Spleen (tissue), 11 donors: ENCODE measurements around the gene ADAM10. TPM values are rescaled to one million over a fixed set of nuclear protein-coding genes. Genes with fewer than 3 reads are reported as not detected.
A peak's percentile ranks its signal among the peaks of the same experiment; 100 is the strongest.

Experiments used
- DNase-seq: peaks from one replicate; pipeline ENCODE4 v3.0.0-alpha.2; 2020
- H3K27ac ChIP-seq, 8 donors: fragments of 200-600 bp; sonication (generic) in 7 of 8; 1 replicate in 4 of 8; 2 replicates in 4 of 8; pipeline versions ENCODE4 v1.5.0 to v1.8.0; 2016 to 2021; ENCODE audit warnings: inconsistent platforms in 4 of 8, mild to moderate bottlenecking in 4 of 8, moderate library complexity in 1 of 8
- H3K27me3 ChIP-seq, 7 donors: fragments of 200-600 bp; sonication (generic) in 6 of 7; replicated peaks in 1 of 7; 1 replicate in 4 of 7; 2 replicates in 3 of 7; pipeline versions ENCODE4 v1.5.0 to v1.8.0; 2016 to 2021; ENCODE audit warnings: inconsistent platforms in 3 of 7, mild to moderate bottlenecking in 1 of 7
- H3K36me3 ChIP-seq, 6 donors: fragments of 200-600 bp; sonication (generic) in 5 of 6; 1 replicate in 4 of 6; 2 replicates in 2 of 6; pipeline versions ENCODE4 v1.5.0 to v1.8.0; 2016 to 2021; ENCODE audit warnings: inconsistent platforms in 2 of 6
- H3K4me1 ChIP-seq, 6 donors: fragments of 200-600 bp; sonication (generic) in 5 of 6; 1 replicate in 3 of 6; 2 replicates in 3 of 6; pipeline versions ENCODE4 v1.5.0 to v1.8.0; 2016 to 2021; ENCODE audit warnings: inconsistent platforms in 3 of 6
- H3K4me3 ChIP-seq, 8 donors: fragments of 200-600 bp; sonication (generic) in 7 of 8; 1 replicate in 4 of 8; 2 replicates in 4 of 8; pipeline versions ENCODE4 v1.5.0 to v1.8.0; 2016 to 2021; ENCODE audit warnings: inconsistent platforms in 4 of 8, mild to moderate bottlenecking in 4 of 8, moderate library complexity in 2 of 8
- H3K9me3 ChIP-seq, 8 donors: fragments of 200-600 bp; sonication (generic) in 7 of 8; 1 replicate in 4 of 8; 2 replicates in 4 of 8; pipeline versions ENCODE4 v1.5.0 to v1.8.0; 2016 to 2021; ENCODE audit warnings: inconsistent platforms in 4 of 8
- POLR2A ChIP-seq, 3 donors: fragments of 450-650 bp; IDR thresholded peaks; one replicate each; pipeline ENCODE4 v1.5.1; 2017; ENCODE audit warnings: antibody characterized with exemption in 3 of 3, mild to moderate bottlenecking in 1 of 3
- POLR2AphosphoS5 ChIP-seq, 3 donors: sonication (generic); formaldehyde crosslinking; IDR thresholded peaks; one replicate each; pipeline ENCODE4 v1.5.1; 2017; ENCODE audit warnings: antibody characterized with exemption in 3 of 3
- WGBS, 5 donors: extraction: QIAGEN DNeasy Blood & Tissue Kit in 3 of 5; methylation state at CpG; one replicate each; pipeline versions ENCODE4 v1.1.5 to v1.1.7; 2013 to 2018; 5-methylcytosine and 5-hydroxymethylcytosine counted together
- intact Hi-C: fragments of 100-400 bp; cut with DNase I; formaldehyde crosslinking; loops from one replicate; pipeline ENCODE4 v1.15.0; 2023; ENCODE audit warnings: low total_unique reads
- polyA plus RNA-seq, 3 donors: library from polyadenylated mRNA; stranded (reverse); fragments of 200-250 nt; gene quantifications; one replicate each; pipeline ENCODE4 v1.2.1, GENCODE V29; 2013
- total RNA-seq, 7 donors: library from RNA; depleted of rRNA in 3 of 7; stranded (reverse); fragments of >200 nt in 3 of 7; fragmentation: NEBNext Ultra II Directional in 4 of 7; extraction: Animal tissue kit (Norgen Biotek cat#: 25700) in 4 of 7; gene quantifications; one replicate each; pipeline versions ENCODE4 v1.1.0 to v1.2.1, GENCODE V29; 2016 to 2021
- TF ChIP-seq, protein P1 (sequence below), 11 experiments: fragments of 200-600 bp in 7 of 11; fragments of 450-650 bp in 4 of 11; sonication (generic) in 4 of 11; IDR thresholded peaks in 8 of 11; conservative IDR thresholded peaks in 3 of 11; 1 replicate in 7 of 11; 2 replicates in 4 of 11; pipeline versions ENCODE4 v1.4.0 to v1.8.0; 2016 to 2021; ENCODE audit warnings: antibody characterized with exemption in 11 of 11, inconsistent platforms in 4 of 11, mild to moderate bottlenecking in 1 of 11
- donor health status: healthy with polysubstance abuse.
- donor health status: DM: no; HTN: no; CAD: no; lungs with moderate emphysema.
- donor health status: DM: no; HTN: no; CAD: no.
- donor health status: Bipolar disorder and iron deficiency.
- donor health status: healthy.
- donor health status: DM: no; HTN: no; CAD: no.
- donor health status: DM: yes; HTN: yes; CAD: no.

ADAM10 gene
- total and polyA plus RNA-seq, 10 donors, result 7.6 to 205 (median 123) TPM

DNA sequence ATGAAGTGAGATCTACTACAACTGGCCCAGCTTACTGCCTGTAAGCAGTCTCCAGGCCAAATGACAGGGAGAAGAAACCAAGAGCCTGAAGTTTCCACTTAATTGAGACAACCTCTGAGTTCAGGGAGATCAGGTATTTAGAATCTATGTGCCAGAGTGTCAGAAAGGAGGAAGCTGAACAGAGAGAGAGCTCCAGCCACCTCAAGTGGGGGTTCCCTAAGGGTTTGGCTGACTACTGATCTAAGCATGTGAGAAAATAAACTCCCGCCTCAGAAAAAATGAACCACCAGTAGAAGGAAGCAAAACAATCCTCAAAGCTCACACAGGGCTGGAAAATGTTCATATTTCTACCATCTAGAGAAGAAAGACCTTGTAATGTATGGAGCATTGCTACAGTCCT, 25.0 kb downstream of the ADAM10 start:
- Histone ChIP-seq H3K4me3 (no peak overlapping the region), H3K36me3 (peaks cover 0 to 4% (median 0%) of the 10 kb centered on the region in 6 donors), H3K27me3 (no peaks in the 10 kb centered on the region), H3K27ac (peak overlapping the region; percentile 26 to 68 (median 54)), H3K4me1 (peaks cover 21 to 99% (median 65%) of the 10 kb centered on the region in 6 donors), H3K9me3 (no peaks in the 10 kb centered on the region)
- DNase-seq, result no peak
- intact Hi-C loops, result no loop called here
- no peak for TF ChIP-seq POLR2A (IDR thresholded peaks at IDR 0.05)
- no peak for TF ChIP-seq POLR2AphosphoS5 (IDR thresholded peaks at IDR 0.05)
- TF ChIP-seq, protein P1, sequence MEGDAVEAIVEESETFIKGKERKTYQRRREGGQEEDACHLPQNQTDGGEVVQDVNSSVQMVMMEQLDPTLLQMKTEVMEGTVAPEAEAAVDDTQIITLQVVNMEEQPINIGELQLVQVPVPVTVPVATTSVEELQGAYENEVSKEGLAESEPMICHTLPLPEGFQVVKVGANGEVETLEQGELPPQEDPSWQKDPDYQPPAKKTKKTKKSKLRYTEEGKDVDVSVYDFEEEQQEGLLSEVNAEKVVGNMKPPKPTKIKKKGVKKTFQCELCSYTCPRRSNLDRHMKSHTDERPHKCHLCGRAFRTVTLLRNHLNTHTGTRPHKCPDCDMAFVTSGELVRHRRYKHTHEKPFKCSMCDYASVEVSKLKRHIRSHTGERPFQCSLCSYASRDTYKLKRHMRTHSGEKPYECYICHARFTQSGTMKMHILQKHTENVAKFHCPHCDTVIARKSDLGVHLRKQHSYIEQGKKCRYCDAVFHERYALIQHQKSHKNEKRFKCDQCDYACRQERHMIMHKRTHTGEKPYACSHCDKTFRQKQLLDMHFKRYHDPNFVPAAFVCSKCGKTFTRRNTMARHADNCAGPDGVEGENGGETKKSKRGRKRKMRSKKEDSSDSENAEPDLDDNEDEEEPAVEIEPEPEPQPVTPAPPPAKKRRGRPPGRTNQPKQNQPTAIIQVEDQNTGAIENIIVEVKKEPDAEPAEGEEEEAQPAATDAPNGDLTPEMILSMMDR (IDR thresholded peaks at IDR 0.05 in 8 of 11, conservative IDR thresholded peaks at IDR 0.05 in 3 of 11), result no peak
- 31 to 52% (median 37%) methylated on average over 1 of the region's 1 CpG for WGBS, 5 donors

DNA sequence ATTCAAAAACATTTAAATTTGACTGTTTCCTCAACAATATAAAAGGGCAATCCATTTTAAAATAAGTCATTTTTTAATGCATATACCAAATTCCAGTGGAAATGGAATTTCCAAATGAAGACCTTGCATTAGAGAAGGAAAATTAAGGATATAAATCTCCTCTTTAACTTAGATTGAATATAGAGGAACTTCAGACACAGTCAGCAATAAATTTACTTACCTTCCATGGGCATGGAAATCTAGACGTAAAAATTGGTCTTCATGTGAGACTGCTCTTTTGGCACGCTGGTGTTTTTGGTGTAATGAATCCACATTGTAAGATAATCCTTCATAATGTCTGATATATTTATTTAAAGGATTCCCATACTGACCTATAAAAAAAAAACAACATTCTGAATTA, 32.1 kb downstream of the ADAM10 start:
- Histone ChIP-seq H3K27me3 (no peaks in the 10 kb centered on the region), H3K27ac (no peak overlapping the region), H3K36me3 (peaks cover 0 to 43% (median 7%) of the 10 kb centered on the region in 6 donors), H3K9me3 (no peaks in the 10 kb centered on the region), H3K4me3 (no peak overlapping the region), H3K4me1 (peaks cover 4 to 63% (median 24%) of the 10 kb centered on the region in 6 donors)
- WGBS, 5 donors, result 94 to 100% (median 98%) methylated on average over 2 of the region's 2 CpGs
- no peak for DNase-seq
- intact Hi-C loops, result no loop called here
- TF ChIP-seq POLR2A (IDR thresholded peaks at IDR 0.05) (no peak), POLR2AphosphoS5 (IDR thresholded peaks at IDR 0.05) (no peak)
- TF ChIP-seq, protein P1 (IDR thresholded peaks at IDR 0.05 in 8 of 11, conservative IDR thresholded peaks at IDR 0.05 in 3 of 11), result no peak

DNA sequence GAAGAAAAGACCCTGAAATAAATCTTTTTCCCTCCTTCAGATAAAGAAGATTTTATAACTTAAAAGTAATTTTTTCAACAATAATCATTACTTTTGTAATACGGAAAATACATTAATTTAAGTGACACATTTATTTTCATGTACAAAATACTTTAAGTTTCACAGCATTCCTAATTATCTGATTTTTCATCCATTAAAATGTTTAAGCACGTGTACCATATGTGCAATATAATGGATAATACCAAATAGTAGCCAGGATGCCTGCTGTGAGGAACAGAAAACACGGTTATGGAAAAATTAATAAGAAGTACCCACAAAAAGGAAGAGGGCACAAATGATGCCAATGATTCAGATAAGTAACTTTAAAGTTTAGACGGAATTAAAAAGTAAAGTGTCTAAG, 33.5 kb downstream of the ADAM10 start:
- peaks cover 0 to 49% (median 7%) of the 10 kb centered on the region in 6 donors for H3K36me3 ChIP-seq
- 85 to 90% (median 87%) methylated on average over 4 of the region's 4 CpGs for WGBS, 5 donors
- DNase-seq, result no peak
- no peaks in the 10 kb centered on the region for H3K9me3 ChIP-seq
- H3K27me3 ChIP-seq, result no peaks in the 10 kb centered on the region
- no peak for TF ChIP-seq POLR2AphosphoS5 (IDR thresholded peaks at IDR 0.05)
- TF ChIP-seq, protein P1 (IDR thresholded peaks at IDR 0.05 in 8 of 11, conservative IDR thresholded peaks at IDR 0.05 in 3 of 11), result no peak
- TF ChIP-seq POLR2A (IDR thresholded peaks at IDR 0.05), result no peak
- no peak overlapping the region for H3K4me3 ChIP-seq
- H3K27ac ChIP-seq, result no peak overlapping the region
- intact Hi-C loops, result no loop called here
- H3K4me1 ChIP-seq, result peaks cover 4 to 49% (median 24%) of the 10 kb centered on the region in 6 donors

DNA sequence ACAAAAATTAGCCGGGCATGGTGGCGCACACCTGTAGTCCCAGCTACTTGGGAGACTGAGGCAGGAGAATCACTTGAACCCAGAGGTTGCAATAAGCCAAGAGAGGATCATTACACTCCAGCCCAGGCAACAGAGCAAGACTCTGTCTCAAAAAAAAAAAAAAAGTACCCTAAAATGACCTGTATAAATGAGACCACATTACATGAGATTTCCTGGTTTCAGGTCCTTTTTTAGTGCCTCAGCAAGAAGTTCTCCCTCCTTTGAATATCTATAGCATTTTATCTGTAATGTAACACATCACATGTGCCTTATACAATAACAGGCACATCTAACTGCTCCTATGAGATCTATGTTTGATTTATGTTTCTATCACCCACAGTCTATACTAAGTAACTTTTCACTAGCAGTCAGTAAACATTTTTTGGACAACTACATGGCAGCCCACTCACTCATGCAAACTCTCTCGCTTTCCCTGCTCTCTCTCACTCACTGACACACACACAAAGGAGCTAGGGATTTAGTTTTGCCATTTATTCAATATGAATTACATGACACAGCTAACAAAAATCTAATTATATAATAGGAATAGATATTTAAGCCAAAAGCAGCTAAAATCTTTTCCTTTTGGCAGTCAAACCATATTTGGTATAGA, 34.1 kb downstream of the ADAM10 start:
- intact Hi-C loops, result no loop called here

More for the DNA sequence above, 34.1 kb downstream of the ADAM10 start:
- WGBS, 5 donors, result 77 to 98% (median 96%) methylated on average over 3 of the region's 3 CpGs
- no peak for TF ChIP-seq POLR2AphosphoS5 (IDR thresholded peaks at IDR 0.05)
- peaks cover 0 to 49% (median 7%) of the 10 kb centered on the region in 6 donors for H3K36me3 ChIP-seq
- no peak overlapping the region for H3K4me3 ChIP-seq
- no peak for DNase-seq
- no peak overlapping the region for H3K27ac ChIP-seq
- H3K9me3 ChIP-seq, result no peaks in the 10 kb centered on the region
- H3K27me3 ChIP-seq, result no peaks in the 10 kb centered on the region
- peaks cover 4 to 46% (median 19%) of the 10 kb centered on the region in 6 donors for H3K4me1 ChIP-seq
